ENCODE measurements around the gene KIF17.

The KIF17 gene

GRCh38 chr1:20616847-20617487 is 100.8 kb downstream of the KIF17 start:
- DNase-seq, result no peak

DNA sequence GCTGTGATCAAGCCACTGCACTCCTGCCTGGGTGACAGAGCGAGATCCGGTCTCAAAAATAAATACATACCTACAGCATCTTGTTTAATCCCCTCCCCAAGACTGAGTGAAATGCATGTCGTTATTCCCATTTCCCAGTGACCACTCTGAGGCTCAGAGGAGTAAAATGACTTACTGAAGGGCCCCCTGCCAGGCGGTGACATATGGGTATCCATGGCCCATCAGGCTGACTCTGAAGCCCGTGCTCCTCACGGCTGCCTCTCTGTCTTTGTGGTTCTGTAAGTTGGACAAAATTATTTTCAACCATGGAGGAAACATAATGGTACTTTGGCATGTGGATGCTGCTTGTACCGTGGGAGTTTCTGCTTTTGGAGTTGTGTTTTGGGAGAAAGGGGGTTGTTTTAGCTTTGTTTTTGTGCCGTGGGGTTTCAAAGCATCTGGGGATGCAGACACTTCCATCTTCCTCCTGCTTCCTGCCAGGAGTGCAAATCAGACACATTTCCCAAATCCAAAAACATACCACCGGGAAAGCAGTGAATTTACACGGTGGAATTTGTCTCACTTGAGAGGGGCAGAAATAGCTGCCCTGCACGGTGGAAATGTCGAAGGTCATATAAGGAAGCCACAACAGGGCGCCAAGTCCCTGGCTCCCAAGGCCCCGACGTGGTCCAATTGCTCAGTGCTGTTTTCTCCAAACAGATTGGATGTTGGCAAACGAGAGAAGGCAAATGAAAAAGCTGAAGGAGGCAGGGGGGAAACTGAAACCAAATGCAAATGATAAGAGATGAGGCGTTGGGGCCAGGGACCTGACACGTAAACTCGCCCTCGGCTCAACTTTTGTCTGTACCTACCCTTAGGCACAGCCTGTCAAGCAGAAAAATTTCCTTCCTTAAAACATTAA is 101.6 kb downstream of the KIF17 start:
- no peak for DNase-seq

DNA sequence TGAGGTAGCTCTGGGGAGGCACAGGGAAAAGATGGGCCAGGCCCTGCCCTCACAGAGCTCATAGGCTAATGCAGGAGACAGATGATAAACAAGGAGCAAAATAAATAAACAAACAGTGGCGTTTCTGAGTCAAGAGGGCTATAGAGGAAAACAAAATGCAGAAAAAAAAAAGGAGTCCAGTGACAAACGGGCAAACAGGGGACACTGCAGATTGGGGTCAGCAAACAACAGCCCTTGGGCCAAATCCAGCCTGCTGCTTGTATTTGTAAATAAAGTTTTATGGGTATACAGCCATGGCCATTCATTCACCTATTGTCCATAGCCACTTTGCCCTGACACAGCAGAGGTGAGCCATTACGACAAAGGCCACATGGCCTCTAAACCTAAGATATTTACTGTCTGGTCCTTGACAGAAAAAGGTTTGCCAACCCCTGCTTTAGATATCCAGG is 103.7 kb downstream of the KIF17 start:
- DNase-seq, result no peak

Data from activated naive CD4-positive, alpha-beta T cell (primary cell).